ENCODE data around the gene PPP2R3C. TPM values are rescaled to one million over a fixed set of nuclear protein-coding genes. Genes with fewer than 3 reads are reported as not detected.
"Not testable (repeated sequence)": the region's sequence is repeated elsewhere in the genome, so short reads cannot be mapped to it uniquely, and the experiment has no call there.

The PPP2R3C gene
- total RNA-seq, 2 donors from 2014 or later, result 14.7 to 27.8 TPM

GRCh38 chr14:35159742-35160409 lies 38.1 kb upstream of the PPP2R3C start:
- H3K4me3 ChIP-seq, result no peak overlapping the region
- no peaks in the 10 kb centered on the region for H3K9me3 ChIP-seq
- no peak for TF ChIP-seq CTCF (IDR thresholded peaks at IDR 0.05)
- no peaks in the 10 kb centered on the region for H3K36me3 ChIP-seq
- peaks cover 0 to 8% of the 10 kb centered on the region in 2 donors for H3K4me1 ChIP-seq
- H3K27me3 ChIP-seq, result no peaks in the 10 kb centered on the region
- DNase-seq (ENCODE audit: low spot score), result no peak
- H3K27ac ChIP-seq, result no peak overlapping the region

GRCh38 chr14:35158951-35159653 lies 37.3 kb upstream of the PPP2R3C start:
- no peak overlapping the region for H3K4me3 ChIP-seq
- H3K27ac ChIP-seq, result no peak overlapping the region
- H3K4me1 ChIP-seq, result peaks cover 0 to 8% of the 10 kb centered on the region in 2 donors
- no peaks in the 10 kb centered on the region for H3K9me3 ChIP-seq
- TF ChIP-seq CTCF (IDR thresholded peaks at IDR 0.05), result no peak
- DNase-seq (ENCODE audit: low spot score), result no peak
- H3K27me3 ChIP-seq, result no peaks in the 10 kb centered on the region
- H3K36me3 ChIP-seq, result no peaks in the 10 kb centered on the region

GRCh38 chr14:35158491-35158890 lies 36.7 kb upstream of the PPP2R3C start:
- Histone ChIP-seq H3K9me3 (no peaks in the 10 kb centered on the region), H3K27me3 (no peaks in the 10 kb centered on the region), H3K4me3 (no peak overlapping the region), H3K4me1 (peaks cover 0 to 8% of the 10 kb centered on the region in 2 donors), H3K36me3 (no peaks in the 10 kb centered on the region), H3K27ac (no peak overlapping the region)
- no peak for DNase-seq (ENCODE audit: low spot score)
- TF ChIP-seq CTCF (IDR thresholded peaks at IDR 0.05), result no peak

GRCh38 chr14:35155962-35156361 lies 34.2 kb upstream of the PPP2R3C start:
- Histone ChIP-seq H3K27me3 (no peaks in the 10 kb centered on the region), H3K36me3 (no peaks in the 10 kb centered on the region), H3K4me1 (peaks cover 0 to 8% of the 10 kb centered on the region in 2 donors), H3K9me3 (no peaks in the 10 kb centered on the region), H3K4me3 (no peak overlapping the region), H3K27ac (no peak overlapping the region)
- no peak for TF ChIP-seq CTCF (IDR thresholded peaks at IDR 0.05)
- no peak for DNase-seq (ENCODE audit: low spot score)

GRCh38 chr14:35154016-35154415 lies 32.2 kb upstream of the PPP2R3C start:
- no peak for DNase-seq (ENCODE audit: low spot score)
- no peaks in the 10 kb centered on the region for H3K27me3 ChIP-seq
- H3K36me3 ChIP-seq, result no peaks in the 10 kb centered on the region
- H3K9me3 ChIP-seq, result no peaks in the 10 kb centered on the region
- no peak overlapping the region for H3K27ac ChIP-seq
- H3K4me1 ChIP-seq, result peaks cover 0 to 8% of the 10 kb centered on the region in 2 donors
- H3K4me3 ChIP-seq, result no peak overlapping the region
- TF ChIP-seq CTCF (IDR thresholded peaks at IDR 0.05), result no peak

GRCh38 chr14:35152531-35152930 lies 30.7 kb upstream of the PPP2R3C start:
- not testable (repeated sequence) for H3K4me3 ChIP-seq; H3K27ac ChIP-seq; H3K27me3 ChIP-seq; H3K36me3 ChIP-seq; H3K9me3 ChIP-seq; H3K4me1 ChIP-seq; DNase-seq (ENCODE audit: low spot score)
